GM06990 (cell line): ENCODE data around the gene FBXL13.

Experiments
- DNase-seq: peaks from one replicate; pipeline ENCODE4 v3.0.0-alpha.2; 2011; ENCODE audit not compliant: insufficient read length; ENCODE audit errors: extremely low read depth
- H3K27me3 ChIP-seq: replicated peaks from 2 replicates; pipeline ENCODE4 v1.6.0; 2011; ENCODE audit warnings: low read length; ENCODE audit not compliant: control insufficient read depth, insufficient read depth
- H3K36me3 ChIP-seq: 2 replicates; pipeline ENCODE4 v1.5.1; 2011; ENCODE audit warnings: low read length; ENCODE audit not compliant: control insufficient read depth, insufficient read depth
- H3K4me3 ChIP-seq: replicated peaks from 2 replicates; pipeline ENCODE4 v1.5.1; 2011; ENCODE audit warnings: low read depth, mild to moderate bottlenecking, control low read depth, low read length
- TF ChIP-seq, protein P1 (sequence below): IDR thresholded peaks from 2 replicates; pipeline ENCODE4 v1.5.1; 2011; ENCODE audit warnings: low read length, control low read depth, mild to moderate bottlenecking, inconsistent platforms; ENCODE audit not compliant: insufficient read depth, poor library complexity, severe bottlenecking

Gene FBXL13

GRCh38 chr7:102953406-102953805 lies 121.2 kb downstream of the FBXL13 start:
- no peaks in the 10 kb centered on the region for H3K27me3 ChIP-seq
- TF ChIP-seq, protein P1, sequence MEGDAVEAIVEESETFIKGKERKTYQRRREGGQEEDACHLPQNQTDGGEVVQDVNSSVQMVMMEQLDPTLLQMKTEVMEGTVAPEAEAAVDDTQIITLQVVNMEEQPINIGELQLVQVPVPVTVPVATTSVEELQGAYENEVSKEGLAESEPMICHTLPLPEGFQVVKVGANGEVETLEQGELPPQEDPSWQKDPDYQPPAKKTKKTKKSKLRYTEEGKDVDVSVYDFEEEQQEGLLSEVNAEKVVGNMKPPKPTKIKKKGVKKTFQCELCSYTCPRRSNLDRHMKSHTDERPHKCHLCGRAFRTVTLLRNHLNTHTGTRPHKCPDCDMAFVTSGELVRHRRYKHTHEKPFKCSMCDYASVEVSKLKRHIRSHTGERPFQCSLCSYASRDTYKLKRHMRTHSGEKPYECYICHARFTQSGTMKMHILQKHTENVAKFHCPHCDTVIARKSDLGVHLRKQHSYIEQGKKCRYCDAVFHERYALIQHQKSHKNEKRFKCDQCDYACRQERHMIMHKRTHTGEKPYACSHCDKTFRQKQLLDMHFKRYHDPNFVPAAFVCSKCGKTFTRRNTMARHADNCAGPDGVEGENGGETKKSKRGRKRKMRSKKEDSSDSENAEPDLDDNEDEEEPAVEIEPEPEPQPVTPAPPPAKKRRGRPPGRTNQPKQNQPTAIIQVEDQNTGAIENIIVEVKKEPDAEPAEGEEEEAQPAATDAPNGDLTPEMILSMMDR: no peak
- H3K4me3 ChIP-seq: no peak overlapping the region
- DNase-seq: no peak
- H3K36me3 ChIP-seq: no peaks in the 10 kb centered on the region

DNA sequence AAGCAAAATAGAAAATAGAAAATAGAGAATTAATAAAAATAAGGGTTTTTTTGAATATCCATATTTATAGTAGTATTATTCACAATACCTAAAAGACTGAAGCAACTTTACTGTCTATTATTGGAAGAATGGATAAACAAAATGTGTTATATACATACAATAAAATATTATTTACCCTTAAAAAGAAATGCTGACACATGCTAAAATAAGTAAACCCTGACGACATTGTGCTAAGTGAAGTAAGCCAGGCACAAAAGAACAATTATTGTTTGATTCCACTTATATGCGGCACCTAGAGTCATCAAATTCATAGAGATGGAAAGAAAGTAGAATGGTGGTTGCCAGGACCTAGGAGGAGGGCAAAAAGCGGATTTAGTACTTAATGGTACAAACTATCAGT lies 122.8 kb downstream of the FBXL13 start:
- H3K36me3 ChIP-seq: no peaks in the 10 kb centered on the region
- H3K27me3 ChIP-seq: no peaks in the 10 kb centered on the region
- TF ChIP-seq, protein P1: no peak
- no peak overlapping the region for H3K4me3 ChIP-seq
- DNase-seq: no peak

- no peak overlapping the region for H3K4me3 ChIP-seq
- H3K27me3 ChIP-seq: no peaks in the 10 kb centered on the region
- TF ChIP-seq, protein P1: no peak
- H3K36me3 ChIP-seq: no peaks in the 10 kb centered on the region
- DNase-seq: no peak
Observed at GRCh38 chr7:102944241-102944640, 130.4 kb downstream of the FBXL13 start.

DNA sequence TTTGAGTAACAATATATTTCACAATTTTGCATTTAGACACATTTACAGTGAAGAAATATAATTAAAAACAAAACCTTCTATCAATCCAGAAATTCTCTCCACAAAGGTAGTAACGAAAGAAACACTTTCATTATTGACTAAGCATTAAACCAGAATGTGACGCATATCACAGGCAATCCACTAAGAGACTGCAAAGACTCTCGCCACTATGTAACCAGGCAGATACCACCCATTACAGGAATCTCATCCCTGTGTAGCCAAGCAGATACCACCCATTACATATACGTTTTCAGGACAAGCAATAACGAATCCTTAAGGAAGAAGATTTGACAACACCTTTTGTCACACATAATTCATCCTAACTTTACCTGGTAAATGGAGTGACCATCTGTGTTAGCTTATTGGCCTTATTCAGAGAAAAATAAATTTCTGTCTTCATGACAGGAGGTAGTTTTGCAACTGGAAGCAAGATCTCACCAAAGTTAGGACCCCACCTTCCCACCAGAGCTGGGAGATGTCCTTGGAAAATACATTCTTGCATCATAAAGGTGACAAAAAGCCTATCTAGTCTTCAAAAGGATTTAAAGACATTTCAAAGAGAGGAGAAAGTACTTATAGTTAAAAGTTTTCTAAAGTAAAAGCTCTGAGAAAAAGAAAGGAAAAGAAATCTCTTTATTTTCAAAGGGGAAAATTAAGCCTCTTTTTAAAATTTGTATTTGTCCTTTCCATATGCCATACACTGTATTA lies 131.0 kb downstream of the FBXL13 start:
- Histone ChIP-seq H3K36me3 (no peaks in the 10 kb centered on the region), H3K4me3 (no peak overlapping the region), H3K27me3 (no peaks in the 10 kb centered on the region)
- TF ChIP-seq, protein P1: no peak
- DNase-seq: no peak

DNA sequence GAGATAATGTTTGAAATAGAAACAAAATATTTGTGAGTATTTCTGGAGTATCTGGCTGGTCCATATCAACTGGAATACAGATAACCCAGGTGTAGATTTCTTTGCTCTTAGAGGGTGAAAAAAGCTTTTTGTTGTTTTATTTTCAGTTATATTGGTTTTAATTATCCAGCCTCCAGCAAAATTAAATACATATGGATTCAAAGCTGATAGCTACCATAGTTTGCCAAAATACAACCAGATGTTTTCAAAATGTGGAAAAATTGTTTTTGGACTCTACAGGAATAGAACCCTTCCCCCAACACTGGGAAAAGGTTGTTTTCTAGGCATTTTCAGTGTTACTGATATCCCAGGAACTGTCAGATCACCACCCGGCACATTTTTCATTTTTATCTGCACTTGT lies 131.7 kb downstream of the FBXL13 start:
- no peak for DNase-seq
- no peaks in the 10 kb centered on the region for H3K27me3 ChIP-seq
- H3K4me3 ChIP-seq: no peak overlapping the region
- TF ChIP-seq, protein P1: no peak
- H3K36me3 ChIP-seq: no peaks in the 10 kb centered on the region
